Tibial nerve (tissue), 4 donors: ENCODE measurements around the gene NALCN. TPM values are rescaled to one million over a fixed set of nuclear protein-coding genes. Genes with fewer than 3 reads are reported as not detected.

Source experiments
- DNase-seq, 2 donors: peaks; one replicate each; pipeline ENCODE4 v3.0.0-alpha.2; 2019; ENCODE audit warnings: low spot score in 2 of 2
- H3K27ac ChIP-seq, 4 donors: fragments of 200-600 bp; sonication (generic) in 3 of 4; one replicate each; pipeline ENCODE4 v1.5.1; 2017 to 2019; ENCODE audit warnings: mild to moderate bottlenecking in 1 of 4
- H3K27me3 ChIP-seq, 2 donors: fragments of 200-600 bp; sonication (generic) in 1 of 2; one replicate each; pipeline versions ENCODE4 v1.5.1 to v1.6.0; 2017 to 2019
- H3K36me3 ChIP-seq, 3 donors: fragments of 200-600 bp; sonication (generic); one replicate each; pipeline ENCODE4 v1.5.1; 2018 to 2019
- H3K4me1 ChIP-seq, 4 donors: fragments of 200-600 bp; sonication (generic) in 3 of 4; one replicate each; pipeline ENCODE4 v1.5.1; 2017 to 2019
- H3K4me3 ChIP-seq, 4 donors: fragments of 200-600 bp; sonication (generic) in 3 of 4; one replicate each; pipeline ENCODE4 v1.5.1; 2017 to 2019; ENCODE audit warnings: mild to moderate bottlenecking in 1 of 4, moderate library complexity in 1 of 4
- H3K9me3 ChIP-seq, 4 donors: fragments of 200-600 bp; sonication (generic) in 3 of 4; one replicate each; pipeline ENCODE4 v1.5.1; 2017 to 2019
- CTCF ChIP-seq, 5 experiments: fragments of 200-600 bp in 3 of 5; fragments of 450-650 bp in 2 of 5; sonication (generic) in 3 of 5; IDR thresholded peaks; one replicate each; pipeline ENCODE4 v1.5.1; 2016 to 2019; ENCODE audit warnings: antibody characterized with exemption in 5 of 5, mild to moderate bottlenecking in 3 of 5, moderate library complexity in 2 of 5
- EP300 ChIP-seq, 2 donors: sonication (generic); formaldehyde crosslinking; IDR thresholded peaks; one replicate each; pipeline ENCODE4 v1.6.1; 2017; ENCODE audit warnings: antibody characterized with exemption in 2 of 2, mild to moderate bottlenecking in 1 of 2
- POLR2A ChIP-seq, 2 donors: fragments of 450-650 bp; IDR thresholded peaks; one replicate each; pipeline ENCODE4 v1.6.1; 2017; ENCODE audit warnings: antibody characterized with exemption in 2 of 2, mild to moderate bottlenecking in 2 of 2, moderate library complexity in 2 of 2
- WGBS, 2 donors: methylation state at CpG; one replicate each; pipeline ENCODE4 v1.1.5; 2018; 5-methylcytosine and 5-hydroxymethylcytosine counted together
- total RNA-seq, 4 donors: library from RNA; depleted of rRNA; stranded (reverse); fragments of >200 nt; gene quantifications; one replicate each; pipeline ENCODE4 v1.1.0, GENCODE V29; 2016

Gene NALCN
- 10 to 100 TPM in 2 of 4 donors, 1 to 10 TPM in 2; 6.0 to 11.8 (median 8.7) TPM for total RNA-seq

- WGBS, 2 donors = 2 to 5% methylated on average over 44 to 72 of the region's 85 CpGs
- Histone ChIP-seq H3K36me3 (no peaks in the 10 kb centered on the region), H3K4me1 (peaks cover 0 to 18% (median 0%) of the 10 kb centered on the region in 4 donors), H3K27me3 (peaks cover 0 to 6% of the 10 kb centered on the region in 2 donors), H3K27ac (peak within 1 kb of the TSS in 2 of 4 donors; percentile 20 to 73), H3K9me3 (no peaks in the 10 kb centered on the region), H3K4me3 (peak within 1 kb of the TSS; percentile 45 to 60 (median 56))
- TF ChIP-seq CTCF (IDR thresholded peaks at IDR 0.05) (no peak), POLR2A (IDR thresholded peaks at IDR 0.05) (no peak), EP300 (IDR thresholded peaks at IDR 0.05) (no peak)
- no peak for DNase-seq
These were observed at the start of gene NALCN for GRCh38 chr13:101416181-101417042. Gene NALCN (minus strand): TSS chr13:101416508. CDS start chr13:101399126, 17,382 bp downstream.

GRCh38 chr13:101465877-101466276 is 49.6 kb upstream of the NALCN start:
- TF ChIP-seq CTCF (IDR thresholded peaks at IDR 0.05) (no peak), EP300 (IDR thresholded peaks at IDR 0.05) (no peak), POLR2A (IDR thresholded peaks at IDR 0.05) (no peak)
- no peaks in the 10 kb centered on the region for H3K4me1 ChIP-seq
- 76 to 78% methylated on average over 3 of the region's 3 CpGs for WGBS, 2 donors

GRCh38 chr13:101457176-101457575 is 40.9 kb upstream of the NALCN start:
- Histone ChIP-seq H3K27me3 (no peaks in the 10 kb centered on the region), H3K4me3 (no peak overlapping the region), H3K9me3 (no peaks in the 10 kb centered on the region), H3K36me3 (no peaks in the 10 kb centered on the region), H3K4me1 (peaks cover 0 to 32% (median 9%) of the 10 kb centered on the region in 4 donors), H3K27ac (peak overlapping the region in 1 of 4 donors; percentile 66)
- WGBS, 2 donors = 77 to 86% methylated on average over 2 of the region's 2 CpGs
- DNase-seq = no peak
- TF ChIP-seq EP300 (IDR thresholded peaks at IDR 0.05) (no peak), CTCF (IDR thresholded peaks at IDR 0.05) (no peak), POLR2A (IDR thresholded peaks at IDR 0.05) (no peak)

More at GRCh38 chr13:101465877-101466276, 49.6 kb upstream of the NALCN start:
- Histone ChIP-seq H3K36me3 (no peaks in the 10 kb centered on the region), H3K9me3 (no peaks in the 10 kb centered on the region), H3K27ac (no peak overlapping the region), H3K27me3 (no peaks in the 10 kb centered on the region), H3K4me3 (no peak overlapping the region)
- DNase-seq = no peak

GRCh38 chr13:101455863-101456262 is 39.6 kb upstream of the NALCN start:
- H3K4me1 ChIP-seq = peaks cover 0 to 32% (median 9%) of the 10 kb centered on the region in 4 donors
- peak overlapping the region in 2 of 4 donors; percentile 40 to 86 for H3K27ac ChIP-seq
- no peaks in the 10 kb centered on the region for H3K36me3 ChIP-seq
- peak overlapping the region in 1 of 4 donors; percentile 1 for H3K4me3 ChIP-seq
- no peaks in the 10 kb centered on the region for H3K9me3 ChIP-seq
- H3K27me3 ChIP-seq = no peaks in the 10 kb centered on the region
- no peak for DNase-seq
- WGBS, 2 donors = 7 to 12% methylated on average over 3 of the region's 3 CpGs
- TF ChIP-seq POLR2A (IDR thresholded peaks at IDR 0.05) (peak in 1 of 2 donors; percentile 11), CTCF (IDR thresholded peaks at IDR 0.05) (no peak), EP300 (IDR thresholded peaks at IDR 0.05) (no peak)

- no peak for TF ChIP-seq CTCF (IDR thresholded peaks at IDR 0.05)
- TF ChIP-seq POLR2A (IDR thresholded peaks at IDR 0.05) = no peak
- TF ChIP-seq EP300 (IDR thresholded peaks at IDR 0.05) = no peak
- 24 to 34% methylated on average over 2 of the region's 2 CpGs for WGBS, 2 donors
- no peak for DNase-seq
- no peaks in the 10 kb centered on the region for H3K36me3 ChIP-seq
- no peaks in the 10 kb centered on the region for H3K27me3 ChIP-seq
- H3K27ac ChIP-seq = peak overlapping the region in 2 of 4 donors; percentile 78 to 86
- H3K4me3 ChIP-seq = no peak overlapping the region
- H3K4me1 ChIP-seq = peaks cover 0 to 39% (median 9%) of the 10 kb centered on the region in 4 donors
- no peaks in the 10 kb centered on the region for H3K9me3 ChIP-seq
These were observed 38.5 kb upstream of the NALCN start for GRCh38 chr13:101454767-101455166.
